Mesenchymal stem cell (in vitro differentiated cells and primary cell): ENCODE results near the gene LENEP.

Source experiments
- DNase-seq: peaks from one replicate; pipeline ENCODE4 v3.0.0-alpha.2; 2013
- H2AFZ ChIP-seq: one replicate; pipeline ENCODE4 v1.6.1; 2013; ENCODE audit warnings: low read depth, mild to moderate bottlenecking, control low read depth, inconsistent platforms, low read length, moderate library complexity
- H2AK5ac ChIP-seq: 2 replicates; pipeline ENCODE4 v1.6.1; 2013; ENCODE audit warnings: low read length, moderate library complexity, mild to moderate bottlenecking, inconsistent platforms; ENCODE audit not compliant: severe bottlenecking
- H2BK120ac ChIP-seq: one replicate; pipeline ENCODE4 v1.6.1; 2013; ENCODE audit warnings: low read depth, mild to moderate bottlenecking, inconsistent platforms, low read length, moderate library complexity
- H2BK12ac ChIP-seq, 2 experiments: one replicate each; pipeline ENCODE4 v1.6.1; 2013; ENCODE audit warnings: inconsistent platforms in 2 of 2, low read length in 2 of 2, mild to moderate bottlenecking in 2 of 2, moderate library complexity in 2 of 2, control low read depth in 1 of 2
- H2BK15ac ChIP-seq: one replicate; pipeline ENCODE4 v1.6.1; 2013; ENCODE audit warnings: mild to moderate bottlenecking, low read depth, inconsistent platforms; ENCODE audit not compliant: poor library complexity, severe bottlenecking
- H2BK5ac ChIP-seq: 2 replicates; pipeline ENCODE4 v1.6.1; 2013; ENCODE audit warnings: low read depth, mild to moderate bottlenecking, low read length, control low read depth, inconsistent platforms; ENCODE audit not compliant: poor library complexity, severe bottlenecking
- H3K14ac ChIP-seq, 2 experiments: one replicate each; pipeline ENCODE4 v1.6.1; 2013; ENCODE audit warnings: inconsistent platforms in 2 of 2, low read length in 2 of 2, control low read depth in 1 of 2, mild to moderate bottlenecking in 1 of 2, moderate library complexity in 1 of 2
- H3K18ac ChIP-seq, 2 experiments: one replicate each; pipeline ENCODE4 v1.6.1; 2013; ENCODE audit warnings: inconsistent platforms in 2 of 2, low read length in 2 of 2, control low read depth in 1 of 2, low read depth in 1 of 2, mild to moderate bottlenecking in 1 of 2
- H3K23ac ChIP-seq, 2 experiments: one replicate each; pipeline ENCODE4 v1.6.1; 2013; ENCODE audit warnings: inconsistent platforms in 2 of 2, low read length in 2 of 2, mild to moderate bottlenecking in 2 of 2, moderate library complexity in 2 of 2, control low read depth in 1 of 2
- H3K27ac ChIP-seq: 2 replicates; pipeline ENCODE4 v1.5.1; 2013; ENCODE audit warnings: mild to moderate bottlenecking, moderate library complexity, low read length, control low read depth, inconsistent platforms; ENCODE audit not compliant: poor library complexity, severe bottlenecking
- H3K27me3 ChIP-seq, 2 experiments: 2 replicates each; pipeline versions ENCODE4 v1.6.1 to v1.7.0; 2013; ENCODE audit warnings: low read length in 2 of 2, mild to moderate bottlenecking in 2 of 2, moderate library complexity in 2 of 2, control low read depth in 1 of 2, inconsistent platforms in 1 of 2; ENCODE audit not compliant: control insufficient read depth in 1 of 2, insufficient read depth in 1 of 2
- H3K36me3 ChIP-seq, 2 experiments: 2 replicates each; pipeline versions ENCODE4 v1.6.1 to v1.7.0; 2013; ENCODE audit warnings: low read length in 2 of 2, control low read depth in 1 of 2, inconsistent platforms in 1 of 2, low read depth in 1 of 2, mild to moderate bottlenecking in 1 of 2; ENCODE audit not compliant: insufficient read depth in 2 of 2, control insufficient read depth in 1 of 2
- H3K4ac ChIP-seq, 2 experiments: one replicate each; pipeline ENCODE4 v1.6.1; 2013; ENCODE audit warnings: inconsistent platforms in 2 of 2, low read length in 2 of 2, mild to moderate bottlenecking in 2 of 2, moderate library complexity in 2 of 2, control low read depth in 1 of 2, low read depth in 1 of 2
- H3K4me1 ChIP-seq: 2 replicates; pipeline ENCODE4 v1.6.1; 2013; ENCODE audit warnings: low read depth, low read length, control low read depth; ENCODE audit not compliant: control insufficient read depth, insufficient read depth
- H3K4me2 ChIP-seq: 2 replicates; pipeline ENCODE4 v1.6.1; 2013; ENCODE audit warnings: low read length, mild to moderate bottlenecking, inconsistent platforms; ENCODE audit not compliant: poor library complexity, severe bottlenecking
- H3K4me3 ChIP-seq, 2 experiments: 2 replicates each; pipeline versions ENCODE4 v1.5.1 to v1.7.0; 2013; ENCODE audit warnings: low read length in 2 of 2, mild to moderate bottlenecking in 2 of 2, control low read depth in 1 of 2, low read depth in 1 of 2; ENCODE audit not compliant: insufficient read depth in 1 of 2
- H3K79me1 ChIP-seq: replicated peaks from 2 replicates; pipeline ENCODE4 v1.6.1; 2013; ENCODE audit warnings: mild to moderate bottlenecking, control low read depth, low read length, inconsistent platforms; ENCODE audit not compliant: poor library complexity, severe bottlenecking
- H3K9ac ChIP-seq: 2 replicates; pipeline ENCODE4 v1.7.0; 2013; ENCODE audit warnings: mild to moderate bottlenecking, low read length, moderate library complexity
- H3K9me3 ChIP-seq: 2 replicates; pipeline ENCODE4 v1.7.0; 2013; ENCODE audit warnings: mild to moderate bottlenecking, low read length; ENCODE audit not compliant: control insufficient read depth
- H4K8ac ChIP-seq: one replicate; pipeline ENCODE4 v1.6.1; 2013; ENCODE audit warnings: inconsistent platforms, mild to moderate bottlenecking, low read length, moderate library complexity
- H4K91ac ChIP-seq: one replicate; pipeline ENCODE4 v1.6.1; 2013; ENCODE audit warnings: mild to moderate bottlenecking, low read length, inconsistent platforms
- WGBS: methylation state at CpG from one replicate; pipeline ENCODE4 v1.1.7; 2013; ENCODE audit warnings: mixed read lengths; 5-methylcytosine and 5-hydroxymethylcytosine counted together

The LENEP gene

GRCh38 chr1:154999571-155000410, 6.4 kb downstream of the LENEP start:
- Histone ChIP-seq H2BK120ac (peak overlapping the region; percentile 76), H3K4me3 (peak overlapping the region; percentile 45 to 82), H3K18ac (peak overlapping the region; percentile 64 to 88), H3K36me3 (no peaks in the 10 kb centered on the region), H3K27ac (peak overlapping the region; percentile 97), H3K4me2 (peak overlapping the region; percentile 95), H2AK5ac (no peak overlapping the region), H3K23ac (peak overlapping the region in 1 of 2 experiments; percentile 88), H4K91ac (peak overlapping the region; percentile 77), H3K4me1 (peaks cover 26% of the 10 kb centered on the region), H3K79me1 (peaks cover 7% of the 10 kb centered on the region), H3K27me3 (no peaks in the 10 kb centered on the region), H2AFZ (no peak overlapping the region), H4K8ac (peak overlapping the region; percentile 27), H3K9me3 (no peaks in the 10 kb centered on the region), H3K14ac (no peak overlapping the region), H3K4ac (peak overlapping the region; percentile 46 to 92), H2BK5ac (peak overlapping the region; percentile 75), H2BK12ac (peak overlapping the region in 1 of 2 experiments; percentile 97), H3K9ac (peak overlapping the region; percentile 82), H2BK15ac (peak overlapping the region; percentile 85)
- peak; percentile 44 for DNase-seq
- WGBS: under 1% methylated on average over 36 of the region's 50 CpGs

GRCh38 chr1:155000411-155000725, 7.0 kb downstream of the LENEP start:
- H2BK120ac ChIP-seq: peak overlapping the region; percentile 23
- H3K27me3 ChIP-seq: no peaks in the 10 kb centered on the region
- H3K4me1 ChIP-seq: peaks cover 30% of the 10 kb centered on the region
- H3K4me2 ChIP-seq: peak overlapping the region; percentile 95
- H4K91ac ChIP-seq: peak overlapping the region; percentile 77
- peak overlapping the region in 1 of 2 experiments; percentile 97 for H2BK12ac ChIP-seq
- H3K9ac ChIP-seq: peak overlapping the region; percentile 88
- DNase-seq: no peak
- H3K27ac ChIP-seq: peak overlapping the region; percentile 97
- peak overlapping the region; percentile 94 for H4K8ac ChIP-seq
- peak overlapping the region; percentile 73 for H2BK15ac ChIP-seq
- peak overlapping the region; percentile 74 to 87 for H3K4me3 ChIP-seq
- peak overlapping the region in 1 of 2 experiments; percentile 92 for H3K4ac ChIP-seq
- H3K9me3 ChIP-seq: no peaks in the 10 kb centered on the region
- 8% methylated on average over 2 of the region's 13 CpGs for WGBS
- peaks cover 7% of the 10 kb centered on the region for H3K79me1 ChIP-seq
- peak overlapping the region; percentile 1 to 88 for H3K18ac ChIP-seq
- H3K36me3 ChIP-seq: no peaks in the 10 kb centered on the region
- no peak overlapping the region for H3K14ac ChIP-seq
- H3K23ac ChIP-seq: peak overlapping the region in 1 of 2 experiments; percentile 75
- H2BK5ac ChIP-seq: no peak overlapping the region
- H2AK5ac ChIP-seq: no peak overlapping the region
- no peak overlapping the region for H2AFZ ChIP-seq

GRCh38 chr1:155000726-155001424, 7.5 kb downstream of the LENEP start:
- peak overlapping the region; percentile 93 for H3K4me2 ChIP-seq
- H2BK5ac ChIP-seq: peak overlapping the region; percentile 84
- peak overlapping the region; percentile 53 for H2AK5ac ChIP-seq
- no peak overlapping the region for H2AFZ ChIP-seq
- H3K9ac ChIP-seq: peak overlapping the region; percentile 88
- peak overlapping the region; percentile 23 for H2BK120ac ChIP-seq
- peak; percentile 94 for DNase-seq
- peaks cover 0 to 4% of the 10 kb centered on the region in 2 experiments for H3K36me3 ChIP-seq
- H3K18ac ChIP-seq: peak overlapping the region; percentile 91 to 98
- peak overlapping the region; percentile 97 for H3K27ac ChIP-seq
- H4K8ac ChIP-seq: peak overlapping the region; percentile 94
- WGBS: 0% methylated on average over 25 of the region's 43 CpGs
- H3K79me1 ChIP-seq: peaks cover 8% of the 10 kb centered on the region
- H3K27me3 ChIP-seq: no peaks in the 10 kb centered on the region
- peak overlapping the region; percentile 19 to 94 for H2BK12ac ChIP-seq
- H3K4me3 ChIP-seq: peak overlapping the region; percentile 74 to 87
- peak overlapping the region; percentile 95 for H4K91ac ChIP-seq
- H3K4me1 ChIP-seq: peaks cover 35% of the 10 kb centered on the region
- H3K9me3 ChIP-seq: no peaks in the 10 kb centered on the region
- peak overlapping the region; percentile 89 to 91 for H3K4ac ChIP-seq
- peak overlapping the region; percentile 92 for H2BK15ac ChIP-seq
- H3K14ac ChIP-seq: peak overlapping the region in 1 of 2 experiments; percentile 68
- H3K23ac ChIP-seq: peak overlapping the region in 1 of 2 experiments; percentile 36

- Histone ChIP-seq H3K4me2 (peak overlapping the region; percentile 93), H3K79me1 (peaks cover 8% of the 10 kb centered on the region), H2BK12ac (peak overlapping the region; percentile 72 to 94), H3K27me3 (no peaks in the 10 kb centered on the region), H2BK120ac (peak overlapping the region; percentile 77), H3K23ac (peak overlapping the region in 1 of 2 experiments; percentile 36), H3K4ac (peak overlapping the region in 1 of 2 experiments; percentile 89), H3K36me3 (peaks cover 0 to 8% of the 10 kb centered on the region in 2 experiments), H3K18ac (peak overlapping the region; percentile 88 to 98), H3K9ac (peak overlapping the region; percentile 88), H3K9me3 (no peaks in the 10 kb centered on the region), H4K91ac (peak overlapping the region; percentile 85), H3K4me3 (peak overlapping the region; percentile 74 to 87), H4K8ac (peak overlapping the region; percentile 87), H3K14ac (peak overlapping the region in 1 of 2 experiments; percentile 68), H2BK5ac (peak overlapping the region; percentile 92), H2AK5ac (peak overlapping the region; percentile 53), H2AFZ (no peak overlapping the region), H3K4me1 (peaks cover 36% of the 10 kb centered on the region), H3K27ac (peak overlapping the region; percentile 93), H2BK15ac (peak overlapping the region; percentile 92)
- 0% methylated on average over 11 of the region's 11 CpGs for WGBS
- DNase-seq: no peak
These were observed 8.0 kb downstream of the LENEP start for GRCh38 chr1:155001425-155001674.
